ENCODE measurements around the gene HIVEP3.
A peak's percentile ranks its signal among the peaks of the same experiment; 100 is the strongest.

Gene HIVEP3

GRCh38 chr1:41493117-41493536 is 425.6 kb downstream of the HIVEP3 start:
- Histone ChIP-seq H3K9me2 (replicated peaks; ENCODE audit: insufficient read depth, low read length) (no peaks in the 10 kb centered on the region), H4K20me1 (ENCODE audit: insufficient read depth, low read length) (no peaks in the 10 kb centered on the region), H3K9me3 (replicated peaks; ENCODE audit: insufficient read depth, low read length) (no peaks in the 10 kb centered on the region), H3K27me3 (replicated peaks; ENCODE audit: insufficient read depth, low read length) (no peaks in the 10 kb centered on the region; the same call in 1 of the 2 replicates), H3K4me1 (ENCODE audit: low read length) (0 out of 2 replicates have a peak, but pooled peaks cover under 1% of the 10 kb centered on the region), H3K4me2 (ENCODE audit: low read depth, low read length) (no peak overlapping the region), H3K36me3 (replicated peaks; ENCODE audit: insufficient read depth, low read length) (no peaks in the 10 kb centered on the region), H3K4me3 (ENCODE audit: low read length) (no peak overlapping the region), H3F3A (ENCODE audit: insufficient read depth, low read length) (no peaks in the 10 kb centered on the region), H2AFZ (ENCODE audit: low read length) (no peak overlapping the region), H3K27ac (ENCODE audit: low read length) (no peak overlapping the region), H3K9ac (ENCODE audit: low read length) (no peak overlapping the region), H3K79me2 (ENCODE audit: low read length) (no peaks in the 10 kb centered on the region)
- DNase-seq, result no peak
- TF ChIP-seq EZH2 (optimal IDR thresholded peaks at IDR 0.05; ENCODE audit: low read depth, low read length), result no peak
- no peak for TF ChIP-seq CTCF (IDR thresholded peaks at IDR 0.05; ENCODE audit: low read length)
- TF ChIP-seq EZH2phosphoT487 (IDR thresholded peaks at IDR 0.05; ENCODE audit: low read length), result no peak

GRCh38 chr1:41492341-41492848 is 426.3 kb downstream of the HIVEP3 start:
- Histone ChIP-seq H3K4me1 (ENCODE audit: low read length) (no peaks in the 10 kb centered on the region), H3K9me2 (replicated peaks; ENCODE audit: insufficient read depth, low read length) (no peaks in the 10 kb centered on the region), H2AFZ (ENCODE audit: low read length) (no peak overlapping the region), H3K9ac (ENCODE audit: low read length) (no peak overlapping the region), H3F3A (ENCODE audit: insufficient read depth, low read length) (no peaks in the 10 kb centered on the region), H4K20me1 (ENCODE audit: insufficient read depth, low read length) (no peaks in the 10 kb centered on the region), H3K4me3 (ENCODE audit: low read length) (no peak overlapping the region), H3K27ac (ENCODE audit: low read length) (no peak overlapping the region), H3K4me2 (ENCODE audit: low read depth, low read length) (no peak overlapping the region), H3K27me3 (replicated peaks; ENCODE audit: insufficient read depth, low read length) (no peaks in the 10 kb centered on the region; the same call in 1 of the 2 replicates), H3K36me3 (replicated peaks; ENCODE audit: insufficient read depth, low read length) (no peaks in the 10 kb centered on the region), H3K9me3 (replicated peaks; ENCODE audit: insufficient read depth, low read length) (no peaks in the 10 kb centered on the region), H3K79me2 (ENCODE audit: low read length) (no peaks in the 10 kb centered on the region)
- TF ChIP-seq EZH2phosphoT487 (IDR thresholded peaks at IDR 0.05; ENCODE audit: low read length), result no peak
- peak; percentile 78 for TF ChIP-seq CTCF (IDR thresholded peaks at IDR 0.05; ENCODE audit: low read length)
- peak; percentile 48 for DNase-seq

- DNase-seq, result no peak
- Histone ChIP-seq H3K4me1 (ENCODE audit: low read length) (no peaks in the 10 kb centered on the region), H3K36me3 (replicated peaks; ENCODE audit: insufficient read depth, low read length) (no peaks in the 10 kb centered on the region), H3K9ac (ENCODE audit: low read length) (no peak overlapping the region), H3K27ac (ENCODE audit: low read length) (no peak overlapping the region), H3K4me3 (ENCODE audit: low read length) (no peak overlapping the region), H2AFZ (ENCODE audit: low read length) (no peak overlapping the region), H3K27me3 (replicated peaks; ENCODE audit: insufficient read depth, low read length) (no peaks in the 10 kb centered on the region; the same call in 1 of the 2 replicates), H3K9me2 (replicated peaks; ENCODE audit: insufficient read depth, low read length) (no peaks in the 10 kb centered on the region), H3K79me2 (ENCODE audit: low read length) (no peaks in the 10 kb centered on the region), H3K4me2 (ENCODE audit: low read depth, low read length) (no peak overlapping the region), H3F3A (ENCODE audit: insufficient read depth, low read length) (no peaks in the 10 kb centered on the region), H4K20me1 (ENCODE audit: insufficient read depth, low read length) (no peaks in the 10 kb centered on the region), H3K9me3 (replicated peaks; ENCODE audit: insufficient read depth, low read length) (no peaks in the 10 kb centered on the region)
- TF ChIP-seq EZH2phosphoT487 (IDR thresholded peaks at IDR 0.05; ENCODE audit: low read length) (no peak), CTCF (IDR thresholded peaks at IDR 0.05; ENCODE audit: low read length) (no peak), EZH2 (optimal IDR thresholded peaks at IDR 0.05; ENCODE audit: low read depth, low read length) (no peak)
Observed at GRCh38 chr1:41490911-41491310, 427.8 kb downstream of the HIVEP3 start.
